GM18861 (cell line): ENCODE data around the gene CFP.
"Not testable (repeated sequence)": the region's sequence is repeated elsewhere in the genome, so short reads cannot be mapped to it uniquely, and the experiment has no call there.

Experiments
- ATAC-seq: cut with Tn5 transposase; IDR thresholded peaks from one replicate; pipeline ENCODE4 v1.9.1; 2021; ENCODE audit not compliant: unreplicated experiment

CFP gene

DNA sequence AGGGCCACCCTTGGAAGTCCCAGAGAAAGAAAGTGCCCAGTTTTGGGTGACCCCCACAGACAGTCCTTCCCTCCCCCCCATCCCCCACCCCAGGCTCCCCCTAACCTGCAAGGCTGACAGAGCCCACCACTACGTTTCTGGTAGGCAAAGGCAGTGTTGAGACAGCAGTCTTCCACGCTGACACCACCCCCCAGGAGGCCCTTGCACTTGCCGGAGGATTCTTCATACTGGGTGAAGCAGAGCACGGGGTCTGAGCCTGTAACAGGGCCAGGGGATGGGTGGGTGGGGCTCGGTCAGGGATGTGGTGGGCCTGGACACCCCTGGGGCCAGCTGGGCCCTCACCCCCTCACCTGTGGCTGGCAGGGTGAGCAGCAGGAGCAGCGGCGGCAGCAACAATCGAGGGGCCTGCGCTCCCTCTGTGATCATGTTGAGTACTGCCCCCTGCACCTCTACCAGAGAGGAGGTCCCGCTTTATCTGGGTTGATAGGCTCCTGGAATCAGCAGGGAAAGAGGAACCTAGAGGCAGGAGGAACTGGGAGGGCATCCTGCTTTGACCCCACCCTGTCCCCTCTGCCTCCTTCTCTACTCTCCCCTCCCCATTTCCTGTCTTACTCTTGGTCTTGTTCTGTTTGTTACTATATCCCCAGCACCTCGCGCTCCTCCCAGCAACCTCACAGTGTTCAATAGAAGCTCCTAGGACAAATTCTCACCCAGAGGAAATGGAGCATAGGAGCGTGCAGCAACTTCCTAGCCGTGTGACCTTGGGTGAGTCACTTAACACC lies at the start of gene CFP:
Gene CFP, minus strand, starts transcription at position 512 of the 782 bp plus-strand sequence. Its CDS starts 86 bp downstream, at position 426.
- no peak for ATAC-seq

DNA sequence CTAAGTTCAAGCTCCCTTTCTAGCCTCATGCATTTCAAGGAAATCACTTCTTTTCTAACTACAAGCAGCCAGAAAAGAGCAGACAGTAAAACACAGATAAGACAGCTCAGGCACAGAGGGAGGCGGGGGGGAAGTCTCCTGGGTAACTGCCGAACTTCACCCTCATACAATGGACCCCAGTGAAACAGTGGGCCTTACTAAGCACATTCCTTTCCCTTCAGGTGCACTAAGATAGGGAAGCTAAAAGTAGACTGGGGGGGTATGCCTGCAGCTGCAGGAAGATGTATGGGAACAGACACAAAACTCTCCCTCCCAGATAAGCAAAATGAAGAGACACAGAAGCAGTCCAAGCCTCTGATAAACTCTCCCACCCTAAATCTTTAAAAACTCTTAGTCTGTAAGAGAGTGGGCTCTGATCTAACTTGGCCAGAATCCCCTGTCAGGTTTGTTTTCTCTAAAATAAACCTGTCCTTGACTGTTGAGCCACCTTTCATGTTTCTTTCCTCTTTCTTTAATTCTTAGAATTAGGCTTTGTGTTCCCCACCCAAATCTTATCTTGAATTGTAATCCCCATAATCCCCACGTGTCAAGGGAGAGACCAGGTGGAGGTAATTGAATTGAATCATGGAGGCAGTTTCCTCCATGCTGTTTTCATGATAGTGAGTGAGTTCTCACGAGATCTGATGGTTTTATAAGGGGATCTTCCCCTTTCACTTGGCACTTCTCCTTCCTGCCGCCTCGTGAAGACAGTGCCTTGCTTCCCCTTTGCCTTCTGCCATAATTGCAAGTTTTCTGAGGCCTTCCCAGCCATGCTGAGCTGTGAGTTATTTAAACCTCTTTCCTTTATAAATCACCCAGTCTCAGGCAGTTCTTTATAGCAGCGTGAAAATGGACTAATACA lies 46.5 kb upstream of the CFP start:
- not testable (repeated sequence) for ATAC-seq

GRCh38 chrX:47674776-47675175 lies 45.0 kb upstream of the CFP start:
- ATAC-seq: no peak

- ATAC-seq: not testable (repeated sequence)
Measured at GRCh38 chrX:47665797-47666196, 36.1 kb upstream of the CFP start.

- ATAC-seq: no peak
Measured at GRCh38 chrX:47664737-47665136, 35.0 kb upstream of the CFP start.

GRCh38 chrX:47662144-47662657 lies 32.5 kb upstream of the CFP start:
- no peak for ATAC-seq

DNA sequence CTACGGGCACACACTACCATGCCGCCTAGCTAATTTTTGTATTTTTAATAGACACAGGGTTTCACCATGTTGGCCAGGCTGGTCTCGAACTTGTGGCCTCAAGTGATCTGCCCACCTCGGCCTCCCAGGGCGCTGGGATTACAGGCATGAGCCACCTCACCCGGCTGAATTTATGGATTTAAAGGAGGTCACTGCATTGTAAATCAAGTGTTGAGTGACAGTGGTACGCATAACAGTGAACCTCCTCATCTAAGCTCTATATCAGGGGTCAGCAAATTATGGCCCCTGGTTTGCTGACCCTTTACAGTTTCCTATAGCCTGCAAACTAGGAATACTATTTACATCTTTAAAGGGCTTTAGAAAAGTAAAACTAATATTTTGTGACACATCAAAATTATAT lies 31.8 kb upstream of the CFP start:
- ATAC-seq: no peak

GRCh38 chrX:47659421-47659726 lies 29.6 kb upstream of the CFP start:
- ATAC-seq: no peak

DNA sequence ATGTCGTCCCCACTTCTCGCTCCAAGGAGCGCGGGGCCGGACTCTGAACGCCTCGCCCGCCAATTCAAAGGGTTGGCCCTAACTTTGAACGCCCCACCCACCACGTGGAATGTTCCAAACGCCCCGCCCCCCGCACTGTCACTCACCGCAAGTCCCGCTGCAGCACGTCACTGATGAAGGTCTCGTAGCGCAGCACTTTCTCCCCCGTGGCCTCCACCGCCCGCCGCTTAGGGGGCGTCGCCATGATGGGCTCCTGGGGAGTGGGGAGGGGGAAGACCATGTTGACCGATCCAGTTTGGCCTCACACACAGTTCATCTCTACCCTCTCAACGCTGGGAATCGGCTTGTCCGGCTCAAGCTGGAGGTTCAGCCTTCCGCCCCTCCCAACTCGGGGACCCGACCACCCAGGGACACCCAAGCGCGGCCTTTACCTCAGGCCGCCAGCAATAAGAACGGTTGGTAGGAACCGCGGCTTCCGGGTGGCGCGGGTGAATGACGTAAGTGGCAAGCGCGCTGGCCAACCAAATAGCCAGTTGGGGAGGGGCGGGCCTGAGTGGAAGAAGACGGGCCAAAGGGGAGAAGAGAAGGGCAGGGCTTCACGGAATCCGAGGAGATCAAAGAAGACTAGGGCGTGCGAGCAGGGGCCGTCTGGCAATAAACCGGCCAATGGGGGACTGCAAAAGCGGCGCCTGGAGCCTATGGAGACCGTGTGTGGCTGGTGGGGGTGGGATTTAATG lies 29.1 kb upstream of the CFP start, which contains the start of gene UXT:
Gene UXT, minus strand, starts transcription at position 497 of the 737 bp plus-strand sequence. Its CDS starts 253 bp downstream, at position 244.
- peak; percentile 59 for ATAC-seq

DNA sequence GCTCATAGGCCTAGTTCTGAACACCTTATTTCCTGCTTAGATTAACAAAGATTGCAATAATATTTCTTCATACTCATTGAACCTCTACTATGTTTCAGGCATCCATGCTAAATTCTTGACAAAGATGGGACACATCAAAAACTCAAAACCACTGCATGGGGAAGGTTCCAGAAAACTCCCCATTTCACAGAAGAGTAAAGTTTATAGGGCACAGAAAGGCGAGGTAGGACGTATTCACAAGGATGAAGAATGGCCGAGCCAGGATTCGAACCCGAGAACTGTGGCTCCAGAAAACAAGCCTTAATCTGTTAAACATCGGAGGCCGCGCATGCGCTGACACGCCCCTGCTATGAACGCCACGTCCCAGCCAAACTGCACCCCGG lies 28.6 kb upstream of the CFP start:
- ATAC-seq: no peak

- ATAC-seq: no peak
Measured at GRCh38 chrX:47651043-47651905, 21.5 kb upstream of the CFP start.

GRCh38 chrX:47650164-47651042 lies 20.7 kb upstream of the CFP start, which contains the start of gene ELK1:
Gene ELK1, minus strand, starts transcription at chrX:47650563. Its CDS starts 9,122 bp downstream, at chrX:47641441.
- peak; percentile 78 for ATAC-seq

GRCh38 chrX:47649781-47650163 lies 20.0 kb upstream of the CFP start:
- ATAC-seq: no peak

- no peak for ATAC-seq
Measured at GRCh38 chrX:47649271-47649670, 19.5 kb upstream of the CFP start.

GRCh38 chrX:47648376-47648775 lies 18.6 kb upstream of the CFP start:
- no peak for ATAC-seq

DNA sequence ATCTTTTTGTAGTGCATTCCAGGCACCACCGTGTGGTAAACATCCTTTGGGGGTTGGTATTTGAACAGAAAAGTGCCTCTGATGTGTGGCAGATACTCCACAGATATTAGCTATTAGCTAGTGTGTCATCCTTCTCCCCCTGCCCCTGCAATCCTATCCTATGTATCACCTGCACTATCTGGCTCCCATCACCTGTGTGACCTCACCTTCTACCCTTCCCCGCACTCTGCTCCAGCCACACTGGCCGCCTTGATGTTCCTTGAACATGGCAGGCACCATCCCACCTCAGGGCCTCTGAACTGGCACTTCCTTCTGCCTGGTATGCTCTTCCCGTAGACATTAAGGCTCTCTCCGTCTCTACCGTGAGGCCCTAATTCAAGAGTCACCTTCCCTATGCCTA lies 16.9 kb upstream of the CFP start:
- no peak for ATAC-seq

- ATAC-seq: no peak
Measured at GRCh38 chrX:47645530-47645929, 15.8 kb upstream of the CFP start.

GRCh38 chrX:47644557-47645091 lies 14.9 kb upstream of the CFP start:
- no peak for ATAC-seq

- no peak for ATAC-seq
Measured at GRCh38 chrX:47643926-47644325, 14.2 kb upstream of the CFP start.
